K562 (cell line): Measurements from ENCODE around the gene EPN3. TPM values are rescaled to one million over a fixed set of nuclear protein-coding genes. Genes with fewer than 3 reads are reported as not detected.

Source experiments
- ATAC-seq: fragments of 200-7000 bp; cut with Tn5 transposase; 3 replicates; pipeline ENCODE4 v1.9.1; 2020; ENCODE audit warnings: moderate library complexity
- BruUV-seq: library from RNA; stranded (reverse); fragments of 400-500 nt; replicated peaks from 2 replicates; lab custom pipeline; 2021; lab: Mats Ljungman, UMichigan
- CTCF ChIA-PET: fragments of 300-600 bp; formaldehyde crosslinking; extraction: SDS; loops from one replicate; lab custom pipeline; 2021; ENCODE audit warnings: low intra/inter-chr PET ratio; lab: Yijun Ruan, JAX
- POLR2A ChIA-PET: fragments of 300-600, 350-650 bp; sonication (Branson Sonifier 250); formaldehyde crosslinking; extraction: SDS; loops from one replicate; lab custom pipeline; 2021; ENCODE audit warnings: antibody characterized with exemption, inconsistent platforms; lab: Yijun Ruan, JAX
- DNase-seq, 4 experiments: peaks; one replicate each; pipeline versions ENCODE4 v3.0.0 to v3.0.0-alpha.2; 2011 to 2018; ENCODE audit warnings: low spot score in 3 of 4, mixed read lengths in 3 of 4; ENCODE audit errors: extremely low read depth in 1 of 4
- FAIRE-seq: peaks from 2 replicates; lab custom pipeline; 2011; peaks lifted over from hg19 to GRCh38; lab: Jason Lieb, UNC
- H2AFZ ChIP-seq: 2 replicates; pipeline ENCODE4 v1.6.0; 2011; ENCODE audit warnings: low read depth, low read length, control low read depth, inconsistent platforms
- H3K27ac ChIP-seq: fragments of 200-600 bp; 3 replicates; pipeline ENCODE4 v1.8.0; 2011; ENCODE audit warnings: low read depth, mild to moderate bottlenecking, control low read depth, inconsistent platforms, low read length, moderate library complexity, mixed read lengths; ENCODE audit errors: extremely low read depth
- H3K27me3 ChIP-seq, 2 experiments: fragments of 300-600 bp in 1 of 2; 2 replicates in 1 of 2; 3 replicates in 1 of 2; pipeline versions ENCODE4 v1.6.0 to v1.8.0; 2011; ENCODE audit warnings: inconsistent platforms in 2 of 2, low read length in 2 of 2, mild to moderate bottlenecking in 1 of 2, mixed read lengths in 1 of 2, moderate library complexity in 1 of 2; ENCODE audit not compliant: control insufficient read depth in 2 of 2, insufficient read depth in 2 of 2
- H3K36me3 ChIP-seq: fragments of 300-600 bp; 3 replicates; pipeline ENCODE4 v1.8.0; 2011; ENCODE audit warnings: mild to moderate bottlenecking, low read length, inconsistent platforms; ENCODE audit not compliant: control insufficient read depth, insufficient read depth
- H3K4me1 ChIP-seq, 2 experiments: fragments of 200-600 bp in 1 of 2; replicated peaks in 1 of 2; 2 replicates in 1 of 2; 3 replicates in 1 of 2; pipeline versions ENCODE4 v1.5.1 to v1.8.0; 2011; ENCODE audit warnings: inconsistent platforms in 2 of 2, low read length in 2 of 2, mild to moderate bottlenecking in 1 of 2, mixed read lengths in 1 of 2, moderate library complexity in 1 of 2; ENCODE audit not compliant: control insufficient read depth in 2 of 2, insufficient read depth in 2 of 2
- H3K4me2 ChIP-seq: 2 replicates; pipeline ENCODE4 v1.6.1; 2011; ENCODE audit warnings: low read length, control low read depth, inconsistent platforms, mixed read lengths; ENCODE audit not compliant: insufficient read depth
- H3K4me3 ChIP-seq: fragments of 200-600 bp; sonication (generic), shearing (Covaris generic); 2 replicates; pipeline ENCODE4 v1.5.1; 2016; ENCODE audit warnings: control low read depth, inconsistent platforms
- H3K79me2 ChIP-seq: fragments of 200-600 bp; 3 replicates; pipeline ENCODE4 v1.8.0; 2011; ENCODE audit warnings: low read length, inconsistent platforms; ENCODE audit not compliant: control insufficient read depth, insufficient read depth
- H3K9ac ChIP-seq, 2 experiments: 2 replicates each; pipeline versions ENCODE4 v1.6.0 to v1.6.1; 2011; ENCODE audit warnings: low read depth in 2 of 2, low read length in 2 of 2, control low read depth in 1 of 2, inconsistent platforms in 1 of 2, mild to moderate bottlenecking in 1 of 2, mixed read lengths in 1 of 2; ENCODE audit not compliant: insufficient read depth in 1 of 2
- H3K9me1 ChIP-seq: one replicate; pipeline ENCODE4 v1.6.0; 2011; ENCODE audit warnings: inconsistent platforms, mild to moderate bottlenecking, low read length, moderate library complexity; ENCODE audit not compliant: control insufficient read depth, insufficient read depth
- H3K9me3 ChIP-seq: replicated peaks from 2 replicates; pipeline ENCODE4 v1.5.1; 2011; ENCODE audit warnings: low read depth, low read length, inconsistent platforms; ENCODE audit not compliant: control insufficient read depth, insufficient read depth
- H4K20me1 ChIP-seq: replicated peaks from 2 replicates; pipeline ENCODE4 v1.6.1; 2011; ENCODE audit warnings: low read length, inconsistent platforms, mixed read lengths; ENCODE audit not compliant: control insufficient read depth, insufficient read depth
- BRCA1 ChIP-seq, 2 experiments: fragments of 450-650 bp in 1 of 2; sonication (generic) in 1 of 2; formaldehyde crosslinking in 1 of 2; IDR thresholded peaks; 2 replicates each; pipeline versions ENCODE4 v1.5.0 to v1.6.1; 2017 to 2020; ENCODE audit warnings: mild to moderate bottlenecking in 1 of 2, missing genetic modification reagents in 1 of 2
- CBX5 ChIP-seq: IDR thresholded peaks from 2 replicates; pipeline ENCODE4 v1.6.1; 2014; ENCODE audit warnings: low read depth, borderline replicate concordance
- ELK3 ChIP-seq: fragments of 450-650 bp; formaldehyde crosslinking; IDR thresholded peaks from 2 replicates; pipeline ENCODE4 v1.4.0; 2020; ENCODE audit warnings: mild to moderate bottlenecking
- EZH2 ChIP-seq: IDR thresholded peaks from 2 replicates; pipeline ENCODE4 v1.6.1; 2012; ENCODE audit warnings: low read depth, mild to moderate bottlenecking, inconsistent platforms, low read length, borderline replicate concordance
- MXI1 ChIP-seq: IDR thresholded peaks from 2 replicates; pipeline ENCODE4 v1.6.1; 2011; ENCODE audit warnings: low read depth, mild to moderate bottlenecking, improper control_type of control experiment, low read length
- POLR2B ChIP-seq: fragments of 450-650 bp; IDR thresholded peaks from 2 replicates; pipeline ENCODE4 v1.6.1; 2018; ENCODE audit warnings: low read depth; ENCODE audit not compliant: partially characterized antibody
- SAFB2 ChIP-seq: fragments of 200-400 bp; formaldehyde crosslinking; IDR thresholded peaks from 2 replicates; pipeline ENCODE4 v1.6.1; 2018; ENCODE audit warnings: borderline replicate concordance, low read length, low read depth, moderate library complexity; ENCODE audit not compliant: severe bottlenecking
- SMARCA4 ChIP-seq: fragments of 450-650 bp; IDR thresholded peaks from 2 replicates; pipeline ENCODE4 v1.6.1; 2016
- ZNF3 ChIP-seq: fragments of 250-450 bp; sonication (Bioruptor Pico); IDR thresholded peaks from 2 replicates; pipeline ENCODE4 v1.5.0; 2021; ENCODE audit warnings: mild to moderate bottlenecking, moderate library complexity
- WGBS: fragments of 100-300 bp; shearing (Covaris generic); methylation state at CpG from one replicate; pipeline ENCODE4 v1.1.6; 2016; ENCODE audit warnings: low coverage, mixed read lengths; ENCODE audit not compliant: insufficient coverage; ENCODE audit errors: missing lambda C conversion rate; 5-methylcytosine and 5-hydroxymethylcytosine counted together
- in situ Hi-C: fragments of 300-500 bp; cut with MboI; formaldehyde crosslinking; loops from 4 replicates; pipeline ENCODE4 v1.15.0; 2018; ENCODE audit warnings: inconsistent platforms, mixed read lengths
- intact Hi-C: fragments of 100-400 bp; cut with micrococcal nuclease; formaldehyde crosslinking; loops from 2 replicates; pipeline ENCODE4 v1.14.2; 2022
- polyA plus RNA-seq, 8 experiments: library from polyadenylated mRNA; depleted of rRNA in 4 of 8; stranded (reverse) in 5 of 8; unstranded in 3 of 8; fragments of >200 nt; fragmentation: Nextera tagmentation in 2 of 8; fragmentation: Illumina TruSeq in 1 of 8; extraction: Ambion mirVana in 2 of 8; extraction: Trizol in 1 of 8; gene quantifications; 2 replicates each; pipeline versions ENCODE4 v1.2.1 to v1.2.3, GENCODE V29; 2011 to 2014; ENCODE audit warnings: inconsistent platforms in 1 of 8, missing spikeins in 1 of 8
- total RNA-seq, 7 experiments: library from RNA; depleted of rRNA in 6 of 7; stranded (reverse); fragments of >200 nt in 6 of 7; fragmentation: Illumina TruSeq in 2 of 7; extraction: Trizol in 2 of 7; gene quantifications; 2 replicates each; pipeline versions ENCODE4 v1.2.1 to v1.2.3, GENCODE V29; 2011 to 2021; ENCODE audit warnings: low replicate concordance in 1 of 7
- TF ChIP-seq, protein P1 (sequence below): fragments of 450-650 bp; formaldehyde crosslinking; IDR thresholded peaks from 2 replicates; pipeline ENCODE4 v1.4.0; 2020; ENCODE audit warnings: mild to moderate bottlenecking, moderate library complexity
- TF ChIP-seq, protein P2 (sequence below): fragments of 450-650 bp; IDR thresholded peaks from one replicate; pipeline ENCODE4 v1.6.1; 2018; ENCODE audit warnings: mild to moderate bottlenecking, moderate library complexity; ENCODE audit not compliant: partially characterized antibody

The EPN3 gene
- total and polyA plus RNA-seq, 9 of the 15 experiments (the other 6 are each of a cell fraction or from before 2014, with no cell fraction given): 0.16 TPM; not detected in 8

GRCh38 chr17:50558091-50558490 is 25.6 kb downstream of the EPN3 start:
- Histone ChIP-seq H3K27me3 (peaks cover 22 to 67% of the 10 kb centered on the region in 2 experiments), H4K20me1 (peaks cover 10% of the 10 kb centered on the region; the same call in 1 of the 2 replicates), H3K9ac (no peak overlapping the region), H3K36me3 (no peaks in the 10 kb centered on the region), H3K9me3 (no peaks in the 10 kb centered on the region), H3K27ac (no peak overlapping the region), H2AFZ (no peak overlapping the region), H3K4me2 (no peak overlapping the region), H3K9me1 (no peaks in the 10 kb centered on the region), H3K4me3 (no peak overlapping the region), H3K79me2 (no peaks in the 10 kb centered on the region), H3K4me1 (peaks cover 9 to 39% of the 10 kb centered on the region in 2 experiments)
- BruUV-seq: no TSS peak
- CTCF ChIA-PET: no interaction called here
- DNase-seq: no peak
- in situ Hi-C loops: no loop called here
- 27% methylated on average over 4 of the region's 4 CpGs for WGBS
- TF ChIP-seq SAFB2: no peak
- TF ChIP-seq EZH2: 0 out of 2 replicates have a peak, but pooled peaks have one; percentile 37
- POLR2A ChIA-PET: interaction anchor here (1.1 kb wide), 1 partner anchor 25 kb away, joined by 3 read pairs; no protein-coding TSS in a partner anchor
- FAIRE-seq: no peak
- no peak for ATAC-seq
- intact Hi-C loops: no loop called here

DNA sequence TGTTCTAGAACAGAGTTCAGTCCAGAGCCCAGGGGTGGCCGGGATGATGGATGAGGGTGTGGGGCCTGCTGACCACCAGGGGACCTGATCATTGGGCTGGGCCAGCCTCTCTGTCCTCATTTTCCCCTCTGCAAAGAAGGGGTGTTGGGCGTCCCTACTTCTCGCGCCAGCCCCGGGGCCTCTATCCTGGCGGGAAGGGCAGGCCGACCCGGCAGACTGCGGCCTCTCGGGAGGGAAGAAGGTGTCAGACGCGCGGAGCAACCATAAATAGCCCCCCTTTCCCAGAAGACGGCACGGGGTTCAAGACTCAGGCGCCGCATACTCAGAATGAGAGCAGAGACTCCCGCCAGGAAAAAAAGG is 26.0 kb downstream of the EPN3 start:
- Histone ChIP-seq H3K27ac (no peak overlapping the region), H3K79me2 (no peaks in the 10 kb centered on the region), H3K4me3 (no peak overlapping the region), H3K9me3 (no peaks in the 10 kb centered on the region), H3K4me1 (peaks cover 9 to 39% of the 10 kb centered on the region in 2 experiments), H2AFZ (no peak overlapping the region), H3K9me1 (no peaks in the 10 kb centered on the region), H3K36me3 (no peaks in the 10 kb centered on the region), H4K20me1 (peaks cover 13% of the 10 kb centered on the region; the same call in 1 of the 2 replicates), H3K27me3 (peaks cover 25 to 67% of the 10 kb centered on the region in 2 experiments), H3K4me2 (no peak overlapping the region), H3K9ac (no peak overlapping the region)
- DNase-seq (no peak), FAIRE-seq (no peak), ATAC-seq (no peak)
- intact Hi-C loops: no loop called here
- WGBS: 33% methylated on average over 15 of the region's 18 CpGs
- in situ Hi-C loops: no loop called here
- ChIA-PET POLR2A (no interaction called here), CTCF (no interaction called here)
- BruUV-seq: no TSS peak
- TF ChIP-seq CBX5: no peak
- TF ChIP-seq MXI1: no peak
- TF ChIP-seq POLR2B: no peak
- TF ChIP-seq, protein P1, sequence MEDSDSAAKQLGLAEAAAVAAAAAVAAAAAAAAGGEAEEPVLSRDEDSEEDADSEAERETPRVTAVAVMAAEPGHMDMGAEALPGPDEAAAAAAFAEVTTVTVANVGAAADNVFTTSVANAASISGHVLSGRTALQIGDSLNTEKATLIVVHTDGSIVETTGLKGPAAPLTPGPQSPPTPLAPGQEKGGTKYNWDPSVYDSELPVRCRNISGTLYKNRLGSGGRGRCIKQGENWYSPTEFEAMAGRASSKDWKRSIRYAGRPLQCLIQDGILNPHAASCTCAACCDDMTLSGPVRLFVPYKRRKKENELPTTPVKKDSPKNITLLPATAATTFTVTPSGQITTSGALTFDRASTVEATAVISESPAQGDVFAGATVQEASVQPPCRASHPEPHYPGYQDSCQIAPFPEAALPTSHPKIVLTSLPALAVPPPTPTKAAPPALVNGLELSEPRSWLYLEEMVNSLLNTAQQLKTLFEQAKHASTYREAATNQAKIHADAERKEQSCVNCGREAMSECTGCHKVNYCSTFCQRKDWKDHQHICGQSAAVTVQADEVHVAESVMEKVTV (CRISPR knock-in tag): no peak
- no peak for TF ChIP-seq SMARCA4
- TF ChIP-seq BRCA1 (IDR thresholded peaks at IDR 0.05): no peak
- no peak for TF ChIP-seq BRCA1 (CRISPR knock-in tag; IDR thresholded peaks at IDR 0.05)
- TF ChIP-seq, protein P2, sequence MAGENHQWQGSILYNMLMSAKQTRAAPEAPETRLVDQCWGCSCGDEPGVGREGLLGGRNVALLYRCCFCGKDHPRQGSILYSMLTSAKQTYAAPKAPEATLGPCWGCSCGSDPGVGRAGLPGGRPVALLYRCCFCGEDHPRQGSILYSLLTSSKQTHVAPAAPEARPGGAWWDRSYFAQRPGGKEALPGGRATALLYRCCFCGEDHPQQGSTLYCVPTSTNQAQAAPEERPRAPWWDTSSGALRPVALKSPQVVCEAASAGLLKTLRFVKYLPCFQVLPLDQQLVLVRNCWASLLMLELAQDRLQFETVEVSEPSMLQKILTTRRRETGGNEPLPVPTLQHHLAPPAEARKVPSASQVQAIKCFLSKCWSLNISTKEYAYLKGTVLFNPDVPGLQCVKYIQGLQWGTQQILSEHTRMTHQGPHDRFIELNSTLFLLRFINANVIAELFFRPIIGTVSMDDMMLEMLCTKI: no peak
- TF ChIP-seq ZNF3: no peak
- no peak for TF ChIP-seq ELK3
